HepG2 (cell line): ENCODE measurements around the gene KLHDC4. TPM values are rescaled to one million over a fixed set of nuclear protein-coding genes. Genes with fewer than 3 reads are reported as not detected.
A peak's percentile ranks its signal among the peaks of the same experiment; 100 is the strongest.

ENCODE experiments used
- LCORL ChIP-seq, 2 experiments: fragments of 450-650 bp in 1 of 2; sonication (generic) in 1 of 2; formaldehyde crosslinking in 1 of 2; IDR thresholded peaks; 2 replicates each; pipeline versions ENCODE4 v1.5.0 to v1.6.1; 2017 to 2020; ENCODE audit warnings: antibody characterized with exemption in 1 of 2, missing genetic modification reagents in 1 of 2
- MAFK ChIP-seq, 2 experiments: IDR thresholded peaks in 1 of 2; conservative IDR thresholded peaks in 1 of 2; 2 replicates each; pipeline ENCODE4 v1.6.1; 2011; ENCODE audit warnings: improper control_type of control experiment in 2 of 2, low read length in 2 of 2
- MTF1 ChIP-seq: sonication (generic); formaldehyde crosslinking; IDR thresholded peaks from 2 replicates; pipeline ENCODE4 v1.5.0; 2020; ENCODE audit warnings: missing genetic modification reagents
- NAIF1 ChIP-seq: sonication (generic); formaldehyde crosslinking; IDR thresholded peaks from 2 replicates; pipeline ENCODE4 v1.5.0; 2020; ENCODE audit warnings: mild to moderate bottlenecking, missing genetic modification reagents, borderline replicate concordance
- NR0B2 ChIP-seq: sonication (generic); formaldehyde crosslinking; IDR thresholded peaks from 2 replicates; pipeline ENCODE4 v1.4.0; 2020; ENCODE audit warnings: mild to moderate bottlenecking, missing genetic modification reagents
- SIN3B ChIP-seq: fragments of 150-350 bp; IDR thresholded peaks from 2 replicates; pipeline ENCODE4 v1.6.1; 2014; ENCODE audit warnings: low read length
- SMC3 ChIP-seq: IDR thresholded peaks from 2 replicates; pipeline ENCODE4 v1.6.1; 2011; ENCODE audit warnings: low read length, improper control_type of control experiment
- SOX5 ChIP-seq: IDR thresholded peaks from 2 replicates; pipeline ENCODE4 v1.6.1; 2016; ENCODE audit warnings: borderline replicate concordance
- THAP11 ChIP-seq: IDR thresholded peaks from 2 replicates; pipeline ENCODE4 v1.6.1; 2016; ENCODE audit warnings: missing biosample characterization, missing genetic modification reagents
- YY1 ChIP-seq: IDR thresholded peaks from 2 replicates; pipeline ENCODE4 v1.6.1; 2011; ENCODE audit warnings: low read length, low read depth, moderate library complexity, mild to moderate bottlenecking; ENCODE audit not compliant: insufficient read depth, insufficient replicate concordance
- ZNF20 ChIP-seq: sonication (generic); formaldehyde crosslinking; IDR thresholded peaks from 2 replicates; pipeline ENCODE4 v1.4.0; 2020; ENCODE audit warnings: mild to moderate bottlenecking, moderate library complexity, missing genetic modification reagents
- ZNF367 ChIP-seq: sonication (generic); formaldehyde crosslinking; IDR thresholded peaks from 2 replicates; pipeline ENCODE4 v1.4.0; 2020; ENCODE audit warnings: missing genetic modification reagents, borderline replicate concordance
- ZNF550 ChIP-seq: sonication (generic); formaldehyde crosslinking; IDR thresholded peaks from 2 replicates; pipeline ENCODE4 v1.4.0; 2020; ENCODE audit warnings: mild to moderate bottlenecking, missing genetic modification reagents, borderline replicate concordance
- ZNF629 ChIP-seq: sonication (generic); formaldehyde crosslinking; conservative IDR thresholded peaks from 2 replicates; pipeline ENCODE4 v1.5.0; 2020; ENCODE audit warnings: missing genetic modification reagents
- ZNF777 ChIP-seq: sonication (generic); formaldehyde crosslinking; IDR thresholded peaks from 2 replicates; pipeline ENCODE4 v1.4.0; 2020; ENCODE audit warnings: missing genetic modification reagents
- ZNF850 ChIP-seq: sonication (generic); formaldehyde crosslinking; conservative IDR thresholded peaks from 2 replicates; pipeline ENCODE4 v1.9.0; 2021; ENCODE audit warnings: mild to moderate bottlenecking, missing genetic modification reagents
- ZSCAN22 ChIP-seq: sonication (generic); formaldehyde crosslinking; IDR thresholded peaks from 2 replicates; pipeline ENCODE4 v1.4.0; 2020; ENCODE audit warnings: mild to moderate bottlenecking, missing genetic modification reagents
- polyA plus RNA-seq, 8 experiments: library from polyadenylated mRNA; depleted of rRNA in 3 of 8; stranded (reverse) in 7 of 8; unstranded in 1 of 8; fragments of >200 nt; fragmentation: Illumina TruSeq in 4 of 8; extraction: Trizol in 4 of 8; gene quantifications; 2 replicates each; pipeline versions ENCODE4 v1.2.1 to v1.2.3, GENCODE V29; 2011 to 2016; ENCODE audit warnings: low read depth in 4 of 8, missing spikeins in 1 of 8, mixed read lengths in 1 of 8; ENCODE audit not compliant: insufficient read depth in 1 of 8
- total RNA-seq, 5 experiments: library from RNA; depleted of rRNA; stranded (reverse); fragments of >200 nt; fragmentation: Illumina TruSeq; extraction: Trizol; gene quantifications; 2 replicates each; pipeline ENCODE4 v1.2.3, GENCODE V29; 2016; ENCODE audit warnings: low read depth in 1 of 5
- TF ChIP-seq, protein P1 (sequence below), 2 experiments: IDR thresholded peaks; 2 replicates each; pipeline ENCODE4 v1.6.1; 2011 to 2012; ENCODE audit warnings: low read length in 2 of 2, borderline replicate concordance in 1 of 2, low read depth in 1 of 2, mild to moderate bottlenecking in 1 of 2, moderate library complexity in 1 of 2
- TF ChIP-seq, protein P2 (sequence below): sonication (generic); formaldehyde crosslinking; IDR thresholded peaks from 2 replicates; pipeline ENCODE4 v1.5.1; 2020; ENCODE audit warnings: missing genetic modification reagents, mild to moderate bottlenecking, borderline replicate concordance
- TF ChIP-seq, protein P3 (sequence below): sonication (generic); formaldehyde crosslinking; IDR thresholded peaks from 2 replicates; pipeline ENCODE4 v1.4.0; 2020; ENCODE audit warnings: missing genetic modification reagents

Gene KLHDC4
- total and polyA plus RNA-seq, 2 of the 13 experiments (the other 11 are each of a cell fraction or from before 2014, with no cell fraction given) = 18.7 to 31.8 TPM

- TF ChIP-seq, protein P1, sequence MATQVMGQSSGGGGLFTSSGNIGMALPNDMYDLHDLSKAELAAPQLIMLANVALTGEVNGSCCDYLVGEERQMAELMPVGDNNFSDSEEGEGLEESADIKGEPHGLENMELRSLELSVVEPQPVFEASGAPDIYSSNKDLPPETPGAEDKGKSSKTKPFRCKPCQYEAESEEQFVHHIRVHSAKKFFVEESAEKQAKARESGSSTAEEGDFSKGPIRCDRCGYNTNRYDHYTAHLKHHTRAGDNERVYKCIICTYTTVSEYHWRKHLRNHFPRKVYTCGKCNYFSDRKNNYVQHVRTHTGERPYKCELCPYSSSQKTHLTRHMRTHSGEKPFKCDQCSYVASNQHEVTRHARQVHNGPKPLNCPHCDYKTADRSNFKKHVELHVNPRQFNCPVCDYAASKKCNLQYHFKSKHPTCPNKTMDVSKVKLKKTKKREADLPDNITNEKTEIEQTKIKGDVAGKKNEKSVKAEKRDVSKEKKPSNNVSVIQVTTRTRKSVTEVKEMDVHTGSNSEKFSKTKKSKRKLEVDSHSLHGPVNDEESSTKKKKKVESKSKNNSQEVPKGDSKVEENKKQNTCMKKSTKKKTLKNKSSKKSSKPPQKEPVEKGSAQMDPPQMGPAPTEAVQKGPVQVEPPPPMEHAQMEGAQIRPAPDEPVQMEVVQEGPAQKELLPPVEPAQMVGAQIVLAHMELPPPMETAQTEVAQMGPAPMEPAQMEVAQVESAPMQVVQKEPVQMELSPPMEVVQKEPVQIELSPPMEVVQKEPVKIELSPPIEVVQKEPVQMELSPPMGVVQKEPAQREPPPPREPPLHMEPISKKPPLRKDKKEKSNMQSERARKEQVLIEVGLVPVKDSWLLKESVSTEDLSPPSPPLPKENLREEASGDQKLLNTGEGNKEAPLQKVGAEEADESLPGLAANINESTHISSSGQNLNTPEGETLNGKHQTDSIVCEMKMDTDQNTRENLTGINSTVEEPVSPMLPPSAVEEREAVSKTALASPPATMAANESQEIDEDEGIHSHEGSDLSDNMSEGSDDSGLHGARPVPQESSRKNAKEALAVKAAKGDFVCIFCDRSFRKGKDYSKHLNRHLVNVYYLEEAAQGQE (IDR thresholded peaks at IDR 0.05; ENCODE audit: borderline replicate concordance in 1 of 2, low read depth in 1 of 2, low read length in 2 of 2) = no peak
- no peak for TF ChIP-seq MTF1
- no peak for TF ChIP-seq ZNF367 (CRISPR knock-in tag)
- no peak for TF ChIP-seq ZNF20 (CRISPR knock-in tag)
- no peak for TF ChIP-seq ZSCAN22 (CRISPR knock-in tag)
- TF ChIP-seq SIN3B = no peak
- peak; percentile 91 for TF ChIP-seq SMC3
- TF ChIP-seq ZNF850 (CRISPR knock-in tag) = no peak
- TF ChIP-seq NR0B2 = 0 out of 2 replicates have a peak, but pooled peaks have one; percentile 50
- no peak for TF ChIP-seq LCORL (IDR thresholded peaks at IDR 0.05)
- peak; percentile 93 for TF ChIP-seq LCORL (CRISPR knock-in tag; IDR thresholded peaks at IDR 0.05)
- TF ChIP-seq THAP11 (CRISPR knock-in tag) = peak; percentile 90
- peak; percentile 49; the same call in 1 of the 2 replicates for TF ChIP-seq ZNF629 (CRISPR knock-in tag)
- no peak for TF ChIP-seq MAFK (conservative IDR thresholded peaks at IDR 0.05 in 1 of 2, IDR thresholded peaks at IDR 0.05 in 1 of 2; ENCODE audit: low read length in 2 of 2)
- TF ChIP-seq SOX5 = peak; percentile 86
- peak; percentile 73; the same call in 1 of the 2 replicates for TF ChIP-seq ZNF550 (CRISPR knock-in tag)
- TF ChIP-seq, protein P2, sequence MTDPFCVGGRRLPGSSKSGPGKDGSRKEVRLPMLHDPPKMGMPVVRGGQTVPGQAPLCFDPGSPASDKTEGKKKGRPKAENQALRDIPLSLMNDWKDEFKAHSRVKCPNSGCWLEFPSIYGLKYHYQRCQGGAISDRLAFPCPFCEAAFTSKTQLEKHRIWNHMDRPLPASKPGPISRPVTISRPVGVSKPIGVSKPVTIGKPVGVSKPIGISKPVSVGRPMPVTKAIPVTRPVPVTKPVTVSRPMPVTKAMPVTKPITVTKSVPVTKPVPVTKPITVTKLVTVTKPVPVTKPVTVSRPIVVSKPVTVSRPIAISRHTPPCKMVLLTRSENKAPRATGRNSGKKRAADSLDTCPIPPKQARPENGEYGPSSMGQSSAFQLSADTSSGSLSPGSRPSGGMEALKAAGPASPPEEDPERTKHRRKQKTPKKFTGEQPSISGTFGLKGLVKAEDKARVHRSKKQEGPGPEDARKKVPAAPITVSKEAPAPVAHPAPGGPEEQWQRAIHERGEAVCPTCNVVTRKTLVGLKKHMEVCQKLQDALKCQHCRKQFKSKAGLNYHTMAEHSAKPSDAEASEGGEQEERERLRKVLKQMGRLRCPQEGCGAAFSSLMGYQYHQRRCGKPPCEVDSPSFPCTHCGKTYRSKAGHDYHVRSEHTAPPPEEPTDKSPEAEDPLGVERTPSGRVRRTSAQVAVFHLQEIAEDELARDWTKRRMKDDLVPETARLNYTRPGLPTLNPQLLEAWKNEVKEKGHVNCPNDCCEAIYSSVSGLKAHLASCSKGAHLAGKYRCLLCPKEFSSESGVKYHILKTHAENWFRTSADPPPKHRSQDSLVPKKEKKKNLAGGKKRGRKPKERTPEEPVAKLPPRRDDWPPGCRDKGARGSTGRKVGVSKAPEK (CRISPR knock-in tag) = peak; percentile 96; the same call in 1 of the 2 replicates
- no peak for TF ChIP-seq ZNF777 (CRISPR knock-in tag)
- TF ChIP-seq, protein P3, sequence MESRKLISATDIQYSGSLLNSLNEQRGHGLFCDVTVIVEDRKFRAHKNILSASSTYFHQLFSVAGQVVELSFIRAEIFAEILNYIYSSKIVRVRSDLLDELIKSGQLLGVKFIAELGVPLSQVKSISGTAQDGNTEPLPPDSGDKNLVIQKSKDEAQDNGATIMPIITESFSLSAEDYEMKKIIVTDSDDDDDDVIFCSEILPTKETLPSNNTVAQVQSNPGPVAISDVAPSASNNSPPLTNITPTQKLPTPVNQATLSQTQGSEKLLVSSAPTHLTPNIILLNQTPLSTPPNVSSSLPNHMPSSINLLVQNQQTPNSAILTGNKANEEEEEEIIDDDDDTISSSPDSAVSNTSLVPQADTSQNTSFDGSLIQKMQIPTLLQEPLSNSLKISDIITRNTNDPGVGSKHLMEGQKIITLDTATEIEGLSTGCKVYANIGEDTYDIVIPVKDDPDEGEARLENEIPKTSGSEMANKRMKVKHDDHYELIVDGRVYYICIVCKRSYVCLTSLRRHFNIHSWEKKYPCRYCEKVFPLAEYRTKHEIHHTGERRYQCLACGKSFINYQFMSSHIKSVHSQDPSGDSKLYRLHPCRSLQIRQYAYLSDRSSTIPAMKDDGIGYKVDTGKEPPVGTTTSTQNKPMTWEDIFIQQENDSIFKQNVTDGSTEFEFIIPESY (CRISPR knock-in tag) = peak; percentile 99
- TF ChIP-seq YY1 = peak; percentile 80
- TF ChIP-seq NAIF1 (CRISPR knock-in tag) = no peak
Observed at GRCh38 chr16:87778830-87779579, 13.2 kb upstream of the KLHDC4 start (continued).
